ENCODE measurements around the gene TBX22.
"Not testable (repeated sequence)": the region's sequence is repeated elsewhere in the genome, so short reads cannot be mapped to it uniquely, and the experiment has no call there.

Gene TBX22

GRCh38 chrX:80022363-80023031, 7.9 kb downstream of the TBX22 start:
- CTCF ChIA-PET: no interaction called here
- TF ChIP-seq CTCF (IDR thresholded peaks at IDR 0.05; ENCODE audit: control extremely low read depth, extremely low read depth, low read depth, missing control alignments): no peak
- POLR2A ChIA-PET: no interaction called here
- DNase-seq (ENCODE audit: extremely low spot score): no peak

- POLR2A ChIA-PET: no interaction called here
- DNase-seq (ENCODE audit: extremely low spot score): no peak
- CTCF ChIA-PET: no interaction called here
- no peak for TF ChIP-seq CTCF (IDR thresholded peaks at IDR 0.05; ENCODE audit: control extremely low read depth, extremely low read depth, low read depth, missing control alignments)
Measured at GRCh38 chrX:80026116-80026515, 11.6 kb downstream of the TBX22 start.

- POLR2A ChIA-PET; CTCF ChIA-PET; DNase-seq (ENCODE audit: extremely low spot score): not testable (repeated sequence)
Measured at GRCh38 chrX:80066156-80066555, 51.6 kb downstream of the TBX22 start.

GRCh38 chrX:80075625-80076024, 61.1 kb downstream of the TBX22 start:
- DNase-seq (ENCODE audit: extremely low spot score); POLR2A ChIA-PET; CTCF ChIA-PET: not testable (repeated sequence)

Measured in GM10248 (cell line).